ENCODE measurements around the gene DBH. TPM values are rescaled to one million over a fixed set of nuclear protein-coding genes. Genes with fewer than 3 reads are reported as not detected.

DBH gene
- polyA plus RNA-seq, 3 donors, result not detected

- H3K9ac ChIP-seq (ENCODE audit: insufficient read depth, low read length, poor library complexity, severe bottlenecking), result no peak overlapping the region
- no peak overlapping the region for H3K27ac ChIP-seq (ENCODE audit: low read depth in 1 of 2, low read length in 2 of 2)
- H2AFZ ChIP-seq (ENCODE audit: insufficient read depth, low read depth, low read length, poor library complexity, severe bottlenecking), result no peak overlapping the region
- WGBS (ENCODE audit: insufficient coverage), result 97% methylated on average over 10 of the region's 12 CpGs
- no peaks in the 10 kb centered on the region for H3K4me1 ChIP-seq (ENCODE audit: control insufficient read depth in 1 of 2, insufficient read depth in 2 of 2, low read length in 2 of 2)
- no peak overlapping the region for H3K4me2 ChIP-seq (replicated peaks; ENCODE audit: extremely low read depth, low read length, poor library complexity, severe bottlenecking)
- no peak for TF ChIP-seq CTCF (IDR thresholded peaks at IDR 0.05)
- H3K9me3 ChIP-seq (replicated peaks in 1 of 2; ENCODE audit: control insufficient read depth in 1 of 2, insufficient read depth in 1 of 2, low read length in 2 of 2), result no peaks in the 10 kb centered on the region
- no peaks in the 10 kb centered on the region for H4K20me1 ChIP-seq (ENCODE audit: insufficient read depth, low read length)
- Mint-ChIP-seq H3K36me3 (no peaks in the 10 kb centered on the region), H3K4me1 (no peaks in the 10 kb centered on the region), H3K4me3 (no peak overlapping the region), H3K9me3 (no peaks in the 10 kb centered on the region), H3K27ac (no peak overlapping the region), H3K27me3 (ENCODE audit: low read depth in 3 of 3) (peaks cover 5 to 12% (median 9%) of the 10 kb centered on the region in 3 donors)
- H3K79me2 ChIP-seq (ENCODE audit: insufficient read depth, low read length), result no peaks in the 10 kb centered on the region
- H3K27me3 ChIP-seq (ENCODE audit: control insufficient read depth in 2 of 2, insufficient read depth in 2 of 2, low read length in 2 of 2), result peaks cover 0 to 5% of the 10 kb centered on the region in 2 donors
- DNase-seq, result no peak
- H3K36me3 ChIP-seq (replicated peaks in 1 of 2; ENCODE audit: control insufficient read depth in 1 of 2, insufficient read depth in 2 of 2, low read length in 2 of 2), result no peaks in the 10 kb centered on the region
- no peak overlapping the region for H3K4me3 ChIP-seq (replicated peaks in 1 of 3; ENCODE audit: low read depth in 2 of 3, low read length in 3 of 3)
- intact Hi-C loops (cut with micrococcal nuclease), result no loop called here
These were observed 59.9 kb downstream of the DBH start for GRCh38 chr9:133696071-133696472.

- H4K20me1 ChIP-seq (ENCODE audit: insufficient read depth, low read length), result no peaks in the 10 kb centered on the region
- Mint-ChIP-seq H3K27ac (no peak overlapping the region), H3K27me3 (ENCODE audit: low read depth in 3 of 3) (peaks cover 23 to 39% (median 26%) of the 10 kb centered on the region in 3 donors), H3K4me1 (peaks cover 3% of the 10 kb centered on the region), H3K36me3 (no peaks in the 10 kb centered on the region), H3K4me3 (no peak overlapping the region), H3K9me3 (peaks cover 0 to 3% (median 0%) of the 10 kb centered on the region in 7 donors)
- H3K9me3 ChIP-seq (replicated peaks in 1 of 2; ENCODE audit: control insufficient read depth in 1 of 2, insufficient read depth in 1 of 2, low read length in 2 of 2), result no peaks in the 10 kb centered on the region
- no peak overlapping the region for H3K4me3 ChIP-seq (replicated peaks in 1 of 3; ENCODE audit: low read depth in 2 of 3, low read length in 3 of 3)
- intact Hi-C loops (cut with micrococcal nuclease), result no loop called here
- no peak for DNase-seq
- no peaks in the 10 kb centered on the region for H3K79me2 ChIP-seq (ENCODE audit: insufficient read depth, low read length)
- no peak overlapping the region for H3K9ac ChIP-seq (ENCODE audit: insufficient read depth, low read length, poor library complexity, severe bottlenecking)
- no CpG with 5 or more reads among the region's 6 CpGs for WGBS (ENCODE audit: insufficient coverage)
- no peak overlapping the region for H3K27ac ChIP-seq (ENCODE audit: low read depth in 1 of 2, low read length in 2 of 2)
- no peak overlapping the region for H3K4me2 ChIP-seq (replicated peaks; ENCODE audit: extremely low read depth, low read length, poor library complexity, severe bottlenecking)
- H3K27me3 ChIP-seq (ENCODE audit: control insufficient read depth in 2 of 2, insufficient read depth in 2 of 2, low read length in 2 of 2), result peaks cover 0 to 26% of the 10 kb centered on the region in 2 donors
- no peak for TF ChIP-seq CTCF (IDR thresholded peaks at IDR 0.05)
- H3K36me3 ChIP-seq (replicated peaks in 1 of 2; ENCODE audit: control insufficient read depth in 1 of 2, insufficient read depth in 2 of 2, low read length in 2 of 2), result no peaks in the 10 kb centered on the region
- H3K4me1 ChIP-seq (ENCODE audit: control insufficient read depth in 1 of 2, insufficient read depth in 2 of 2, low read length in 2 of 2), result peaks cover 9 to 12% of the 10 kb centered on the region in 2 donors
- no peak overlapping the region for H2AFZ ChIP-seq (ENCODE audit: insufficient read depth, low read depth, low read length, poor library complexity, severe bottlenecking)
These were observed 63.4 kb downstream of the DBH start for GRCh38 chr9:133699546-133699945.

All from CD14-positive monocyte (primary cell).